Heart left ventricle (tissue), 16 donors: ENCODE results near the gene LRRC51. TPM values are rescaled to one million over a fixed set of nuclear protein-coding genes. Genes with fewer than 3 reads are reported as not detected.

Source experiments
- ATAC-seq, 4 donors: fragments of 200-7000 bp; cut with Tn5 transposase; one replicate each; pipeline ENCODE4 v1.9.1; 2020 to 2022; ENCODE audit warnings: moderate library complexity in 4 of 4, mild to moderate bottlenecking in 3 of 4, moderate number of reproducible peaks in 1 of 4
- DNase-seq, 5 donors: peaks; one replicate each; pipeline ENCODE4 v3.0.0-alpha.2; 2020
- H3K27ac ChIP-seq, 12 donors: fragments of 200-600 bp; sonication (generic) in 4 of 12; one replicate each; pipeline versions ENCODE4 v1.5.0 to v1.8.0; 2016 to 2022; ENCODE audit warnings: mild to moderate bottlenecking in 2 of 12
- H3K27me3 ChIP-seq, 9 donors: fragments of 200-600 bp; sonication (generic) in 2 of 9; one replicate each; pipeline versions ENCODE4 v1.5.1 to v1.8.0; 2016 to 2022; ENCODE audit warnings: mild to moderate bottlenecking in 3 of 9
- H3K36me3 ChIP-seq, 9 donors: fragments of 200-600 bp; sonication (generic) in 2 of 9; one replicate each; pipeline versions ENCODE4 v1.5.0 to v1.8.0; 2018 to 2022; ENCODE audit warnings: mild to moderate bottlenecking in 2 of 9
- H3K4me1 ChIP-seq, 12 donors: fragments of 200-600 bp; sonication (generic) in 4 of 12; one replicate each; pipeline versions ENCODE4 v1.5.0 to v1.8.0; 2016 to 2022; ENCODE audit warnings: mild to moderate bottlenecking in 3 of 12
- H3K4me3 ChIP-seq, 12 donors: fragments of 200-600 bp; sonication (generic) in 4 of 12; one replicate each; pipeline versions ENCODE4 v1.5.0 to v1.8.0; 2017 to 2022; ENCODE audit warnings: mild to moderate bottlenecking in 9 of 12, moderate library complexity in 4 of 12
- H3K9me3 ChIP-seq, 12 donors: fragments of 200-600 bp; sonication (generic) in 4 of 12; one replicate each; pipeline versions ENCODE4 v1.5.0 to v1.8.0; 2016 to 2022; ENCODE audit warnings: mild to moderate bottlenecking in 1 of 12
- POLR2A ChIP-seq, 2 donors: fragments of 450-650 bp; IDR thresholded peaks; one replicate each; pipeline ENCODE4 v1.6.1; 2017; ENCODE audit warnings: antibody characterized with exemption in 2 of 2, mild to moderate bottlenecking in 2 of 2, moderate library complexity in 2 of 2
- WGBS, 4 donors: extraction: QIAGEN DNeasy Blood & Tissue Kit in 2 of 4; methylation state at CpG; one replicate each; pipeline versions ENCODE4 v1.1.5 to v1.1.7; 2013 to 2018; 5-methylcytosine and 5-hydroxymethylcytosine counted together
- intact Hi-C, 10 donors: fragments of 100-400 bp; cut with DNase I; formaldehyde crosslinking; loops; one replicate each; pipeline versions ENCODE4 v1.11.1 to v1.14.2; 2022
- polyA plus RNA-seq, 2 donors: library from polyadenylated mRNA; stranded (reverse); fragments of 200-250 nt; gene quantifications; one replicate each; pipeline ENCODE4 v1.2.3, GENCODE V29; 2013
- total RNA-seq, 9 donors: library from RNA; depleted of rRNA in 2 of 9; stranded (reverse); fragments of >200 nt in 2 of 9; fragmentation: NEBNext Ultra II Directional in 3 of 9; extraction: Animal tissue kit (Norgen Biotek cat#: 25700) in 3 of 9; gene quantifications; one replicate each; pipeline versions ENCODE4 v1.1.0 to v1.2.4, GENCODE V29; 2016 to 2023
- TF ChIP-seq, protein P1 (sequence below), 12 donors: fragments of 200-600 bp; sonication (generic) in 4 of 12; IDR thresholded peaks; one replicate each; pipeline versions ENCODE4 v1.5.0 to v1.8.0; 2018 to 2022; ENCODE audit warnings: antibody characterized with exemption in 12 of 12, mild to moderate bottlenecking in 5 of 12
- donor health status: ischemic (EF 13 %, LVEDD 7.1; RV severe dilation, severe dysfunction).
- donor health status: healthy with polysubstance abuse.
- donor health status: DM: no; HTN: yes; CAD: no.
- donor health status: DM: no; HTN: no; CAD: no.
- donor health status: ischemic (EF 25% LVEDD 6.9; RV normal size, moderate dysfunction).
- donor health status: ischemic (EF 25% LVEDD 5.7; RV mildly dilated, moderate dysfunction).
- donor health status: healthy.
- donor health status: DM: yes; HTN: yes; CAD: no.
- donor health status: ischemic (EF 35%, LVEDD 5.7; RV mildly dilated, moderate dysfunction).
- donor health status: nonischemic (EF 11% LVEDD 7.7; RV severe dilation, severe dysfunction).
- donor health status: DM: yes; HTN: yes; CAD: no.
- donor health status: PGD.
- donor health status: ischemic (EF 29% LVEDD 5.4; RV normal size, mild dysfunction).
- donor health status: nonischemic (EF 23%, LVEDD 6.1; RV moderate dilation, normal function).

LRRC51 gene
- total and polyA plus RNA-seq, 11 donors = 2.0 to 9.3 (median 4.5) TPM

DNA sequence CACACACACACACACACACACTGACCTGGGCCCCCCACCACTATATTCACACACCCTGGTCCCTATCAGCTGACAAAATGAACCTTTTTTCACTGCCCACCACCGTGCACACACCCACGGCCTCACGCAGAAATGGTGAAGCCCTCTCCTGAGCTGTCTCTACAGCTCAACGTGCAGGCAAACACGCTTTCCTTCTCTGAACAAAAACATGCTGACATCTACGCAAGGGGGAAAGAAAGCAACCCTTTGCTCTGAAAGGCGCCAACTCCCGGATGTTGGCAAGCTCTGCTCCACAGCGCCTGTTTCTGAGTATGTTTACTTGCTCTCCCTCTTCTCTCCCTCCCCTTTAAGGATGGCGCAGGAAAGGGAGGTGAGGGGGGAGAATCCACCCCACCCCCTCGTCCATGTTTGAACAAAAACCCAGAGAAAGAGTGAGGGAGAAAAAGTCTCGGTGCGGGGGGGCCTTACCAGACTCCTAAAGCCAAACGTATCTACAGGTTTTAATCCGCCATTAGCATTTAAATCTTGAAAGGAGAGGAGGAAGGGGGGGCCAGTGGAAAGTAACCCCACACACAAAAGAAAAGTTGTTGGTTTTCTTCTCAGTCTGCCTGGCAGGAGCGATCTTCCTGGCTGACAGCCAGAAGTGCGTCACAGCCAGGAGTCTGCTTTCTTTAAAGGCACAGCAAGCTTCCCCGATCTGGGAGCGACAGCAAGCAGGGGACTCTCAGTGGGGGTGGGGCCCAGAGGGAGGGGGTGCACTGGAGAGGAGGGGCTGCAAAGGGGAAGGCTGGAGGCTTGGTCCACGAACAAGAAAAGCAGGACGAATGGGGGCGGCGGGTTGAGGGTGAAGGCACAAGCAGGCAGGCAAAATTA, 39.9 kb upstream of the LRRC51 start:
- Histone ChIP-seq H3K36me3 (peaks cover 0 to 8% (median under 1%) of the 10 kb centered on the region in 9 donors), H3K9me3 (no peaks in the 10 kb centered on the region), H3K4me3 (peak overlapping the region; percentile 48 to 82 (median 64)), H3K27ac (peak overlapping the region; percentile 94 to 100 (median 98)), H3K4me1 (peaks cover 19 to 65% (median 53%) of the 10 kb centered on the region in 12 donors), H3K27me3 (no peaks in the 10 kb centered on the region)
- DNase-seq = peak; percentile 95 to 98 (median 95)
- 0% methylated on average over 23 of the region's 23 CpGs for WGBS, 4 donors
- intact Hi-C loops = loop anchor here in 9 of 10 donors (1.0 to 5.0 kb wide), 7 partner anchors 37 to 182 kb away; partner anchors contain the start of genes LRRC51 (in 5 of the 9), NUMA1 (in 5 of the 9), INPPL1 (in 1 of the 9) and LAMTOR1 (in 1 of the 9)
- TF ChIP-seq, protein P1, sequence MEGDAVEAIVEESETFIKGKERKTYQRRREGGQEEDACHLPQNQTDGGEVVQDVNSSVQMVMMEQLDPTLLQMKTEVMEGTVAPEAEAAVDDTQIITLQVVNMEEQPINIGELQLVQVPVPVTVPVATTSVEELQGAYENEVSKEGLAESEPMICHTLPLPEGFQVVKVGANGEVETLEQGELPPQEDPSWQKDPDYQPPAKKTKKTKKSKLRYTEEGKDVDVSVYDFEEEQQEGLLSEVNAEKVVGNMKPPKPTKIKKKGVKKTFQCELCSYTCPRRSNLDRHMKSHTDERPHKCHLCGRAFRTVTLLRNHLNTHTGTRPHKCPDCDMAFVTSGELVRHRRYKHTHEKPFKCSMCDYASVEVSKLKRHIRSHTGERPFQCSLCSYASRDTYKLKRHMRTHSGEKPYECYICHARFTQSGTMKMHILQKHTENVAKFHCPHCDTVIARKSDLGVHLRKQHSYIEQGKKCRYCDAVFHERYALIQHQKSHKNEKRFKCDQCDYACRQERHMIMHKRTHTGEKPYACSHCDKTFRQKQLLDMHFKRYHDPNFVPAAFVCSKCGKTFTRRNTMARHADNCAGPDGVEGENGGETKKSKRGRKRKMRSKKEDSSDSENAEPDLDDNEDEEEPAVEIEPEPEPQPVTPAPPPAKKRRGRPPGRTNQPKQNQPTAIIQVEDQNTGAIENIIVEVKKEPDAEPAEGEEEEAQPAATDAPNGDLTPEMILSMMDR (IDR thresholded peaks at IDR 0.05) = no peak
- TF ChIP-seq POLR2A (IDR thresholded peaks at IDR 0.05) = peak in 1 of 2 donors; percentile 7
- ATAC-seq = peak; percentile 79 to 87 (median 85)

DNA sequence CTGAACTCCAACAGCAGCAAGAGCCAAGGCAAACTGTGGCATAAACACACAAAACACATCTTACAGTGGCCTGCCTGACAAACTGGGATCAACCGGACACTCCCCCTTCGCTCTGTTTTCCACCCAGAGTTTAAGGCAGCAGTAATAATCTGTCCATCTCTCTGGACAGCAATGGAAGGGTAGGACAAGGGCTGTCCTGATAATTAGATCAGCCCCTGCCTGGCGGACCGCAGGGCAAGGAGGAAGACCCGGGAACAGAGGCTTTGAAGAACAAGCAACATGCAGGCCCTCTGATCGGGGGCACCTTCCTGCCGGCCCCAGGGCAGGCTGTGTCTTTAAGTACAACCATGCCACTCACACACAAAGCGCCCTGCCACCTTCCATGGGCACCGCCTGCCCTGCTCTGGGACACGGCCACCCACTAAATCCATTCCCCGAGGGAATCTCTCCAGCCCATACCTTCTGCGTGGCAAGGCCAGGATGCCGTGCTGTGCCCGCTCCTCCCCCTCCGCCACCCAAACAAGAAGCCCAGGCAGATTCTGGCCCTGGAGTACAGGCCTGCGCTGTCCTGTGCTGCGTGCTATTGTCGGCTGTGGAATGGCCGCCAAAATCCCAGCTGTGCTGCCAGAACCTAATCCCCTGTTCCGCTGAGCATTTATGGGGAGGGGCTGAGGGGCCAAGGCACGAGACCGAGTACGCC, 39.1 kb upstream of the LRRC51 start:
- TF ChIP-seq, protein P1 (IDR thresholded peaks at IDR 0.05) = no peak
- TF ChIP-seq POLR2A (IDR thresholded peaks at IDR 0.05) = no peak
- Histone ChIP-seq H3K4me3 (peak overlapping the region; percentile 48 to 82 (median 64)), H3K27ac (peak overlapping the region; percentile 94 to 100 (median 98)), H3K36me3 (peaks cover 0 to 1% (median 0%) of the 10 kb centered on the region in 9 donors), H3K4me1 (peaks cover 16 to 57% (median 45%) of the 10 kb centered on the region in 12 donors), H3K9me3 (no peaks in the 10 kb centered on the region), H3K27me3 (no peaks in the 10 kb centered on the region)
- WGBS, 4 donors = 0 to 1% (median 1%) methylated on average over 7 to 23 of the region's 23 CpGs
- DNase-seq (peak; percentile 77 to 90 (median 81)), ATAC-seq (peak; percentile 72 to 83 (median 77))
- intact Hi-C loops = loop anchor here in 9 of 10 donors (1.0 to 5.0 kb wide), 6 partner anchors 36 to 181 kb away; partner anchors contain the start of genes LRRC51 (in 5 of the 9), NUMA1 (in 5 of the 9) and INPPL1 (in 1 of the 9)

DNA sequence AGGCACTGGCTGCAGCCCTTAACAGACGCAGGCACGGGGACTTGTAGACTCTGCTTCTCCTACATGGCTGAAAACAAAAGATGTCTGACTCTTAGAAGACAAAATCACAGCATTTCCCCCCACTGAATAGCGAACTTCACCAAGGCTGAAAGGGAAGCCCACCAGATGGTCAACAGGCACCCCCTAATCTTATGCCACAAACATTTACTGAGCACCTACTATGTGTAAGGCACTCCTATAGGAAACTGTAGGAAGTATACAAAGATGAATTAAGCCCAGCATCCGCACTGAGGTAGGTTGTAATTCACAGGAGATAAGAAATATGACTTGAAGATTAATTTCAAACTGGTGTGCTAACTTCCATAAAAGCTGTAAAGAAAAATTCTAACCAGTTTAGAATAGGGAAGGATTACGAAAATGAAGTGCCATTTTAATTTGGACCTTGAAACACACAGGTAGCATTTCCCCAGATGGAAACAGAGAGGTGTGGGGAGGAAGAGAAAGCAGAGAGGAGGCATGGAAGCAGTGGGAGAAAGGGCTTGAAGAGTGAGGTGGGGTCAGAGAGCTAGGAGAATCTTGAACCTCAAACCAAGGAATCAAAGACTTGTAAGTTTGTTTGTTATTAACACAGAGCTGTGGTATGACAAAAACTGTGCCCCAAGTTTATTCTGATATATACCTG, 38.4 kb upstream of the LRRC51 start:
- ATAC-seq = no peak
- H3K4me3 ChIP-seq = peak overlapping the region; percentile 48 to 82 (median 64)
- peaks cover 0 to 8% (median 0%) of the 10 kb centered on the region in 9 donors for H3K36me3 ChIP-seq
- no peaks in the 10 kb centered on the region for H3K27me3 ChIP-seq
- intact Hi-C loops = loop anchor here in 5 of 10 donors (5.0 kb wide), 3 partner anchors 35 to 180 kb away; partner anchors contain the start of genes LRRC51 (in 2 of the 5), NUMA1 (in 2 of the 5) and INPPL1 (in 1 of the 5)
- no peak for DNase-seq
- WGBS, 4 donors = 21 to 39% (median 25%) methylated on average over 3 to 5 of the region's 5 CpGs
- H3K27ac ChIP-seq = peak overlapping the region; percentile 94 to 100 (median 98)
- H3K9me3 ChIP-seq = no peaks in the 10 kb centered on the region
- TF ChIP-seq POLR2A (IDR thresholded peaks at IDR 0.05) = no peak
- TF ChIP-seq, protein P1 (IDR thresholded peaks at IDR 0.05) = no peak
- peaks cover 11 to 52% (median 40%) of the 10 kb centered on the region in 12 donors for H3K4me1 ChIP-seq
